Cortex of kidney (tissue), 1 donor: ENCODE data around the gene ME3.

Experiments used
- DNase-seq: peaks from one replicate; lab custom pipeline; 2025; lab: John Stamatoyannopoulos, UW

Gene ME3

GRCh38 chr11:86514453-86514852 lies 158.0 kb downstream of the ME3 start:
- no peak for DNase-seq

GRCh38 chr11:86513746-86514373 lies 158.6 kb downstream of the ME3 start:
- no peak for DNase-seq

- DNase-seq = no peak
Observed at GRCh38 chr11:86513138-86513537, 159.3 kb downstream of the ME3 start.

DNA sequence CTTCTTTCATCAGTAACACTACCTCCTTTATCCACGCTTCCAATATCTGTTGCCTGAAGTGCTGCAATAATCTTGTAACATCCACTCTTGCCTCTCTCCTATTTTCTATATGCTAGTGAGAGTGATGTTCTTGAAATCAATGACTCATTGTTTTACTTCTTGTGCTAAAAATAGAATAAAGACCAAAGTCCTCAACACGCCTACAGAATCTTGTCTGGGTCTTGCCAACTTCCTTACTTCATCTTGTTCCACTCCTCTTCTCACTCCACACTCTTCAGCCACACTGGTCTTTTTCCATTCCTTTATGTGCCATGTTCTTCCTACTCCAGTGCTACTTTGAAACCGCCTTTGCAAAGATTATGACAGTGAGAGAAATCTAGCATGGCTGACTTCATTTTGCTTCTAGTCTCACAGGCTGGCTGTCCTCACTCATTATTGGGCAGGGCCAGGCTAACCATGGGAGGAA lies 161.3 kb downstream of the ME3 start:
- no peak for DNase-seq

- no peak for DNase-seq
Observed at GRCh38 chr11:86510674-86511073, 161.7 kb downstream of the ME3 start.

GRCh38 chr11:86510097-86510496 lies 162.3 kb downstream of the ME3 start:
- no peak for DNase-seq

GRCh38 chr11:86509588-86509974 lies 162.8 kb downstream of the ME3 start:
- DNase-seq = no peak

DNA sequence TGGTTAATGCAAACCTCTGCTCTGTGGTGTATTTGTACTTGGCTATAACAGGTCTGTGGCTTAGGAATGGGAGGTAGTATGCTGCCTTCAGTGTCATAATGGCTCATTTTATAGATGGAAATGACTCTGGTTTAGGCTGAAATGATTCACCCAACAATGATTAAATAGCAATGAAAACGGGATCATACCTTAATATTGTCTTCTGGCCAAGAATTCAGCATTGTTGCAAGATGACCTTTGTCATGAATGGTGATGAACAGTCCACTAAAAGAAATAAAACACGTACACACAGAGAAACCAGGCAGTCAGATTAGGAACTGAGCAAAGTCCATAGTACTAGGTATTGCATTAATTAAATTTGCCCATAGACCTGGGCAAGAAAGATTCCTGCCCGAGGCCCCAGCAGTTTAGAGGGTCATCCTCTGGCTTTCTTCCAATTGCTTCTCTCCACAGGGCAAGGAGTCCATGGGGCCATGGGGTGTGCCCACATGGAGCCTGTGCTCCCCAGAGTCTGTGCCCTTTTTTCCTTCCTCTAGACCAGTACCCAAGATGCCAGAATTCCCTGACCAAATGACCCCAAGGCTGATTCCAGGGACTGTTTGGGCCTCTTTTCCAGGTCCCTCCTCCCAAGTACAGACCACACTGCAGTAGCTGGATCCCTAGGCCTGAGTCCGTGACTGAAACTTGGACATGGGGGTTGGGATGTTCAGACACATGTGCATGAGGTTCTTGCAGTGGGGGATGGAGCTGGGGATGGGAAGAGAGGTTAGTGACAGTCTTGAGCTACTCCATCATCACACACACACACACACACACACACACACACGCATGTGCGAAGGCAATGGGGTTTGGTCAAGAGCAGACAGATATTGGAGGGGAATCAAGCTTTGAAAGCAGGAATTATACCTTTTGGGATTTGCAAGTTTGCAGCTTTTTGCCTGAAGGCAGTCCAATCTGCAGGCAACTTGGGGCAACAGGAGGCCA lies 163.5 kb downstream of the ME3 start:
- DNase-seq = no peak

GRCh38 chr11:86507249-86507845 lies 165.1 kb downstream of the ME3 start:
- DNase-seq = no peak

GRCh38 chr11:86506235-86506634 lies 166.2 kb downstream of the ME3 start:
- DNase-seq = no peak

DNA sequence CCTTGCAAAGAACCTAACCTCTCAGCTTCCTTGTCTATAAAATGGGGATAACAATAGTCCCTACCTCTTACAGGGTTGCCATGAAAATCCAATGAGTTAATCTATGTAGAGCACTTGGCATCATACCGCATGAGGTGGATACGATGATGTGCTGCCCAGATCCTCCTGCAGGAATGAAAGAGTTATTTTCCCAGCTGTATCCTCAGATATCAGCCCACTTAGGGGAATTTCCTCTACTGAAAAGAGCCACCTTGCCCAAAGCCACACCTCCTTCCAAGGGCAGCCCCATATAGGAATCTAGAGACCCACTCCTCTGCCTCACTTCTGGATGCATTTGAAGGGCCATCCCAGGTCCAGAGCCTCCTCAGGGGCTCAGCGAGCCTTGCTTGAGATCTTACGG lies 169.3 kb downstream of the ME3 start:
- no peak for DNase-seq

DNA sequence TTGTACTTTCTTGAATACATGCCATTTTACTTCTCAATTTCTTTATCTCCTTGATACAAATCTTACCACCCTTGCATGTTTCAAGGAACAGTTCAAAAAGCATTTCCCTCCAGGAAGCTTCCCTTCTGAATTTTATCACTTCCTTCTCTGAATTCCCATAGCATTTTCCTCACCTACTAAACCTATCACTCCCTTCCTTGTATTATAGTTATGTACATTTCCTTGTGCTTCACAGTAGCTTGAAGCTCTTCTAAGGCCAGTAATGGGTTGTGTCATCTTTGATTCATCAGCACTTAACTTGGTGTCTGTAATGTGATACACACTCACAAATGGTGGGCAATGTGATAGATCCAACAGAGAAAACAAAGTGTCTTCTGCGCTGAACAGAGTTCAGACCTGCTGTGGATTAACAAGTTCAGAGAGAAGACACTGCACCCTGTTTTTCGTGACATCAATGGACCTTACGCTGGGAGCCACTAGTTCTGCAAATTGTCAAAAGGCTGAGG lies 170.2 kb downstream of the ME3 start:
- DNase-seq = no peak

- no peak for DNase-seq
Observed at GRCh38 chr11:86500500-86501140, 171.8 kb downstream of the ME3 start.

GRCh38 chr11:86499723-86500129 lies 172.7 kb downstream of the ME3 start:
- no peak for DNase-seq

- DNase-seq = no peak
Observed at GRCh38 chr11:86497836-86498235, 174.6 kb downstream of the ME3 start.

DNA sequence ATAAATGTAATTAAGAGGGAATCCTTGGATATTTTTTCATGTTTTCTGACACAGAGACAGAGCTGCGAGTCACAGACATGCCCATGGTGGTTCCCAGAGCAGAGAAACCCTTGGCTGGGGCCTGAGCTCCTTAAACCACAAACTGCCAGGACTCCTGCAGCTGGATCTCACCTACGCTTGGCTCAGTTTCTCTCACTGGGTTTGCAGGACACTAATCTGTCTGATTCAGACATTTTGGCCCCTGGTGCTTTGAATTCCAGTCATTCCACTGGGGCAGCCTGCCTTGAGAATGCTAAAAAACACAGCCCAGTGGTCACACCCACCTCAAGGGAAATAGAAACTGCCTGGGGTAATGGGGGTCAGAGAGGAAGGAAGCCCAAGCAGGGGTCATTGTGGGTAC lies 175.1 kb downstream of the ME3 start:
- no peak for DNase-seq

DNA sequence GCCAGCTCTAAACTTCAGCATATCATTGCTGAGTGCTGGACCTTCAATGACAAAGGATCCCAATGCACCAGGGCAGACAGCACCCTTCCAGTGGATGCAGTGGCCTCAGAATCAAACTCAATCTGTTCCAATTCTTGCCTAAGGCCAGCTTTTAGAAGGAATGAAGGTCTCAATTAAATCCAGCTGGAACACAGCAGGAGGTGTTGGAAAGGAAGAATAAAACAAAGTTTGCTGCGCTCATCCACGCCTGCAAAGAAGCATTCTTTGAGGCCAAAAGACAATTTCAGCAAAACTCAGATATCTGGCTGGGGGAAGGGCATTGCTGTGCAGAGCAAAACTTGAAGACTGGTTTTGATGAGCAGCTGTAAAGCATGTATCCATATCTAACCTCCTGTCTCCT lies 177.1 kb downstream of the ME3 start:
- DNase-seq = no peak

DNA sequence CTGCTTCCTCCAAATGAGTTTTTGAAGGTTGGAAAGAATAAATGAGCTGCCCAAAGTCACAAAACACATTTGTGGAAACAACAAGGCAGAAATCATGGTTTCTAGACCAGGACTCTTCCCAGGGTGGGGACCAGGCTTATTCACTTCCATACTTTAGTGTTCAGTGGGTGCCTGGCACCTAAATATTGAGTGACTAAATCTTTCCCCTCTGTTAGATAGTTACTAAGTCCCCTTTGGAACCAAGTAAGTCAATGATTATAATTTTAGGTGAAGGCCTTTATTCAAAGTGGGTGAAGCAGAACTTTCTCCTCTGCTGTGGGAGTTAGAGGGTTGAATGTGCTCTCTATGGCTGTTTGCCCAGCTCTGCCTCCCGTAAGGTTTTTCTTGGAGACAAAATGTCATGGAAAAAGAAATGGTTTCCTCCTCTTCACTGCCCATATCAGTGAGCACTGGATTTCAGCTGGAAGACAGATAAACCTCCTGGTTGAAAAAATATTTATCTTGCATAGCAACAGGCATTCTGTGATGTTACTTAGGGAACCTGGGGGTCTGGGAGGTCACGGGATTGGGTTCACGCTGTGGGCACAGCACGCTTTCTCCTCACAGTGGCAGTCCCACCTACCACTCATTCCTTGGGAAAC lies 179.9 kb downstream of the ME3 start:
- DNase-seq = no peak

DNA sequence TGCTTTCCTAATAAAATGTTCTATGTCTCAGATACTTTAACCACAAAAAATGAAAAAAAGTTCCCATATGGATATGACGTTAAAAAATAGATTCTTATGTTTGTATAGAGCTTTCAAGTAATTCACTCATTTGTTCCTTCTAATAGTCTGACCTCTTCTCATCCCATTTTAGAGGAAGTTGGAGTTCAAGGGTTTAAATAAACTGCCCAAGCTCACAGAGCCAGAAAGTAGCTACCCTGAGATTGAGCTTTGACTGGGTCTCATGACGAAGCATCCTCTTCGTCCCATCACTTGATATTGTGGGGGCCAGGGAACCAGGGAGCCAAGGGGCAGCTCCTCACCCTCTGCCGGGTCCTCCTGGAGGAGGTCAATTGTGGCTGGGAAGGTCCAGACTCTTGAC lies 181.4 kb downstream of the ME3 start:
- no peak for DNase-seq

DNA sequence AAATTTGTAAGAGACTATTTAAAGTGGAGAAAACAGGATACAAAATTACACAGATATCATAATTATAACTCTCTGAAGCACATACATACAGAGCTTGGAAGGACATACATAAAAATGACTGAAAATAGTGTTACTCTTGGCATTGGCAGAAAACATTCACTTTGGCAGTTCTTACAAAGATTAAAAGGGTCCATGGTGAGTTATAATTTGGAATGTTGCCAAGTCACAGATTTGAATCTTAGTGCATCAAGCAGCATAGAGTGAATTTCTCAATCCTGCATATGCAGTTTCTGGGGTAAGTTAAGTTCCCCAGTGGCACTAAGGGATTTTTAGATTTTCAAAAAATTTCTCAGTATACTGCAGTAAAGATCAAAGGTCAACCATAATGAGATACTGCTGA lies 181.8 kb downstream of the ME3 start:
- no peak for DNase-seq

DNA sequence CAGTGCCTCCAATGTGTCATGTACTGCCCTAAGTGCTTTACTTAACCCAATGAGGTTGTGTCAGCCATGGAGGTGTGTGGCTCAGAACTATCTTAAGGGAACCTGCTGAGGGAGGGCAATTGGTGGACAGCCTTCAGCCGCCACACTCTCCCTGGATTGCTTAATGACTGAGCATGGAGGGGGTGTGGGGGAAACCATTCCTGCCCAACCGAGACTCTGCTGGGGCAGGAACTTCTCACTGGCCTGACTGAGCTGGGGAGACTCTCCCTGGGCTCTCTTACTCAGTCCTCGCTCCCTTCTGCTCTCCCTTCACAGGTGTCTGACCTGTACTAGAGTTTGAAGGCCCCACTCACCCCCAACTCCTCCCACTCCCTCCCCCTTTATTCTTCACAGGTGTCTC lies 183.0 kb downstream of the ME3 start:
- DNase-seq = no peak

DNA sequence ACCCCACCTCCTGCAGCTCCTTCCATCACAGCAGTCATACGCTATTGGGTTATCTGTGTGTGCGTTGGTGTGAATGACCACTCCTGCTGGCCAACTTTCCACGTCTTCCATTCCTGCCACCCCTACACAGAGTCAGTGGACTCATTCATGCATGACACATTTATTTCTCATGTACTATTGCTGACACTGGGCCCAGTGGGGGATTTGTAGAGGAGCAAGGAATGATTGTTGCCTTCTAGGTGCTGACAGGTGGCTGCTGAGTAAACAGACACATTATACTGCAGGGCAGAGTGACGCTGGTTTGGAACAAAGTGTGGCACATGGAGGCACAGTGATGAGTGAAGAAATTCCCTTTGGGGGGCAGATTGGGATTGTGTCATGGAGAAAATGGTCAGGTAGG lies 183.9 kb downstream of the ME3 start:
- DNase-seq = no peak
